ENCODE measurements around the gene FOXI3.

DNA sequence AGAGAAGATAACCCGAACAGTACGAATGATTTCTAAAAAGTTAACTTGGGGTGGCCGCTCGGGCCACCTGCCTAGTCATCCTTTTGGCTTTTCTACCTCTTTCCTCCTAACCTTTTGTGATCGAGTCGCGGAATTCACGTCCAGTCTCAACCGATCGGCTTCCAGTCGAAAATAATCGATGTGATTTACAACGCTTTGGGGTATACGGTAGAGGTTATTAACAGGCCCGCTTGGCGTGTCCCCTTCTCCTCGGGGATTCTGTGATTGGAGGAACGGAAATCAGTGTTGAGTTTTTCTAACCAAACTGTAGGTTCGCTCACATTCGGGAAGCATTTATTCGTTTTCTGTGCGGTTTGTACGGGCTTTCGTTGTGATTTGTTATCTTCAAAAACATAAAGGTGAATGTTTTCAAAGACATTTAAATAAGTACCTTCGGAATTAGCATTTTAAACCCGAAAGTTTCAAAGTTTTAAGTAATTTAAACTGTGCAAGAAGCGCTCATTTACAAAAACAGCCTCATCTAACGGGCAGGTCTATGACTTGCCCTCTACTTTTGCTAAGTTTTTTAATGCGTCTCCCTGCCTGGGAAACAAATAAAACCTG is 588 bp upstream of the FOXI3 start:
- TF ChIP-seq POLR2A (IDR thresholded peaks at IDR 0.05), result no peak
- TF ChIP-seq, protein P1, sequence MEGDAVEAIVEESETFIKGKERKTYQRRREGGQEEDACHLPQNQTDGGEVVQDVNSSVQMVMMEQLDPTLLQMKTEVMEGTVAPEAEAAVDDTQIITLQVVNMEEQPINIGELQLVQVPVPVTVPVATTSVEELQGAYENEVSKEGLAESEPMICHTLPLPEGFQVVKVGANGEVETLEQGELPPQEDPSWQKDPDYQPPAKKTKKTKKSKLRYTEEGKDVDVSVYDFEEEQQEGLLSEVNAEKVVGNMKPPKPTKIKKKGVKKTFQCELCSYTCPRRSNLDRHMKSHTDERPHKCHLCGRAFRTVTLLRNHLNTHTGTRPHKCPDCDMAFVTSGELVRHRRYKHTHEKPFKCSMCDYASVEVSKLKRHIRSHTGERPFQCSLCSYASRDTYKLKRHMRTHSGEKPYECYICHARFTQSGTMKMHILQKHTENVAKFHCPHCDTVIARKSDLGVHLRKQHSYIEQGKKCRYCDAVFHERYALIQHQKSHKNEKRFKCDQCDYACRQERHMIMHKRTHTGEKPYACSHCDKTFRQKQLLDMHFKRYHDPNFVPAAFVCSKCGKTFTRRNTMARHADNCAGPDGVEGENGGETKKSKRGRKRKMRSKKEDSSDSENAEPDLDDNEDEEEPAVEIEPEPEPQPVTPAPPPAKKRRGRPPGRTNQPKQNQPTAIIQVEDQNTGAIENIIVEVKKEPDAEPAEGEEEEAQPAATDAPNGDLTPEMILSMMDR (IDR thresholded peaks at IDR 0.05), result no peak
